ENCODE results near the gene C19orf38. TPM values are rescaled to one million over a fixed set of nuclear protein-coding genes. Genes with fewer than 3 reads are reported as not detected.

Gene C19orf38
- total RNA-seq, 2 donors from 2014 or later: 2.4 to 3.5 TPM

DNA sequence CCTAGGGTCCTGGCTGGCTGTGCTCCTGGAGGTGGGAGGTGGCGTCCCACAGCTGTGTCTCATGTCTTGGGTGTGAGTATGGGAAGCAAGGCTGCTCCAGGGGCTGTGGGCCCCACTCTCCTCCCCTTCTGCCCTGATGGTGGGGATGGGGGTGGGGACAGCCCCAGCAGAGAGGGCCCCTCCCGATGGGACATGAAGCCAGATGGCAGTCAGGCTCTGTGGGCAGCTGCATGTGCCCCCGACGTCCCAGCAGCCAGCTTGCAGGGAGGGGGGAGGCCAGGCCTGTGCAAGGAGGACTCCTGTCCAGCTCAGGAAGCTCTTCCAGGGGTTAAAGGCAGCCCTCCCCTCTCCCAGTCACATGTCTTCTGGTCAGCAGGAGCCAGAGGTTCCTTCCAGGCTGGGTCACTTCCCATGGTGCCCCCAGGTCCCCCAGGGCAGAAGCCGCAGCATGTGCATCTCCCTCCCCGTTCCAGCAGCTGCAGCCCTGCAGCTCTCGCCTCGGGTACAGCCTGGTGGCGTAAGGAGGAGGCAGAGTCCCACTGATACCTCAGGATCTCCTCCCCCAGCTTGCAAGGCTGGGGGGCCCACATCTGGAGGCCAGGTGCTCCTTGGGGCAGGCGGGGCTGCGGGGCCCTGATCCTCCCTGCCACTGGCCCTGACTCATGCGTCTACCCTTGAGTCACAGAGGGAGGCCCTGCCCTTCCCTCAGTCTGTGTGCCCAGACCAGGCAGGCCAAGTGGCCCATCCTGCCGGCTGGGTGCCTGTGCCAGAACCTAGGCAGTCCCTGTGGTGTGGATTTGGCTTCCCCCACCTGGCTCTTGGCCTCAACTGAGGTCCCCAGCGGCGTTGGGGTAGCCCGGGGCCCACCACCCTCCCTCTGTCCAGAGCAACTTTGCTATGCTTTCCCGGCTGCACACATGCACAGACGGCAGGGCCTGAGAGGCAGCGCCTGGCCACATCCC lies 67.2 kb downstream of the C19orf38 start:
- TF ChIP-seq, protein P1, sequence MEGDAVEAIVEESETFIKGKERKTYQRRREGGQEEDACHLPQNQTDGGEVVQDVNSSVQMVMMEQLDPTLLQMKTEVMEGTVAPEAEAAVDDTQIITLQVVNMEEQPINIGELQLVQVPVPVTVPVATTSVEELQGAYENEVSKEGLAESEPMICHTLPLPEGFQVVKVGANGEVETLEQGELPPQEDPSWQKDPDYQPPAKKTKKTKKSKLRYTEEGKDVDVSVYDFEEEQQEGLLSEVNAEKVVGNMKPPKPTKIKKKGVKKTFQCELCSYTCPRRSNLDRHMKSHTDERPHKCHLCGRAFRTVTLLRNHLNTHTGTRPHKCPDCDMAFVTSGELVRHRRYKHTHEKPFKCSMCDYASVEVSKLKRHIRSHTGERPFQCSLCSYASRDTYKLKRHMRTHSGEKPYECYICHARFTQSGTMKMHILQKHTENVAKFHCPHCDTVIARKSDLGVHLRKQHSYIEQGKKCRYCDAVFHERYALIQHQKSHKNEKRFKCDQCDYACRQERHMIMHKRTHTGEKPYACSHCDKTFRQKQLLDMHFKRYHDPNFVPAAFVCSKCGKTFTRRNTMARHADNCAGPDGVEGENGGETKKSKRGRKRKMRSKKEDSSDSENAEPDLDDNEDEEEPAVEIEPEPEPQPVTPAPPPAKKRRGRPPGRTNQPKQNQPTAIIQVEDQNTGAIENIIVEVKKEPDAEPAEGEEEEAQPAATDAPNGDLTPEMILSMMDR (IDR thresholded peaks at IDR 0.05): no peak
- no peaks in the 10 kb centered on the region for H3K27me3 ChIP-seq (replicated peaks; ENCODE audit: insufficient read depth)
- no peaks in the 10 kb centered on the region for H3K4me1 ChIP-seq (ENCODE audit: control insufficient read depth in 1 of 2, low read depth in 2 of 2)
- ATAC-seq (ENCODE audit: insufficient number of reproducible peaks, low FRiP score, low read depth) (no peak), DNase-seq (ENCODE audit: low spot score) (no peak)
- H3K4me3 ChIP-seq: no peak overlapping the region
- no peak overlapping the region for H3K27ac ChIP-seq
- peaks cover 44% of the 10 kb centered on the region for H3K36me3 ChIP-seq
- H3K9me3 ChIP-seq: no peaks in the 10 kb centered on the region

DNA sequence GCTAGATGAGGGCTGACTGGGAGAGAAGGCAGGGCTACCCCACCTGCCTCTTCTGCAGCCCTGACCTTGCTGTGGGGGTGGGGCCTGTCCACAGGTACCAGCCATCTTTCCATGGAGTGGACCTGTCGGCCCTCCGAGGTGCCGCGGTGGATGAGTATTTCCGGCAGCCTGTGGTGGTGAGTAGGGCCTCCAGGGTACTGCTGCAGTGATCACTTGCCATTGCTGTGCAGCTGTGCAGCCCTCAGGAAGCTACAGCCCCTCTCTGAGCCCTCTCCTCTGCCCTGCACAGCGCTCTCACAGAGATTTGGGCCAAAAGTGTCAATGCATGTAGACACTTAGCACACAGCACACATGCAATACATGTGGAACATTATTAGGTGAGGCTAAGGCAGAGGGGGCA lies 68.4 kb downstream of the C19orf38 start:
- no peak for DNase-seq (ENCODE audit: low spot score)
- H3K4me1 ChIP-seq (ENCODE audit: control insufficient read depth in 1 of 2, low read depth in 2 of 2): no peaks in the 10 kb centered on the region
- H3K9me3 ChIP-seq: no peaks in the 10 kb centered on the region
- TF ChIP-seq, protein P1 (IDR thresholded peaks at IDR 0.05): no peak
- no peak overlapping the region for H3K4me3 ChIP-seq
- ATAC-seq (ENCODE audit: insufficient number of reproducible peaks, low FRiP score, low read depth): no peak
- H3K36me3 ChIP-seq: peaks cover 48% of the 10 kb centered on the region
- no peak overlapping the region for H3K27ac ChIP-seq
- no peaks in the 10 kb centered on the region for H3K27me3 ChIP-seq (replicated peaks; ENCODE audit: insufficient read depth)

DNA sequence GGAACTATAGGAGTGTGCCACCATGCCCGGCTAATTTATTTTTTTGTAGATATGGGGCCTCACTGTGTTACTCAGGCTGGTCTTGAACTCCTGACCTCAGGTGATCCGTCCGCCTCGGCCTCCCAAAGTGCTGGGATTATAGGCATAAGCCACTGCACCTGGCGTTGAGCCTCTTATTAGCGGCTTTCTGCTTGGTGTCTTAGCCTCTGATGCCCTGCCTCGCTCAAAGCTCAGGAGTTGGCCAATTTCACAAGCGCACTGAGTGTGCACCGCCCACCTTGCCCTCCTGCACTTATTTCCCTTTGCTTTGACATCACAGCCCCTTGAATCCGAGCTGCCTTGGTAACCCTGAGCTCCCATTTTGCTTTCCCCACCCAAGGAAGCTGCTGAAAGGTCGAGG lies 70.1 kb downstream of the C19orf38 start:
- Histone ChIP-seq H3K36me3 (peaks cover 42% of the 10 kb centered on the region), H3K27ac (no peak overlapping the region), H3K9me3 (no peaks in the 10 kb centered on the region), H3K4me3 (no peak overlapping the region), H3K27me3 (replicated peaks; ENCODE audit: insufficient read depth) (no peaks in the 10 kb centered on the region), H3K4me1 (ENCODE audit: control insufficient read depth in 1 of 2, low read depth in 2 of 2) (no peaks in the 10 kb centered on the region)
- TF ChIP-seq, protein P1 (IDR thresholded peaks at IDR 0.05): no peak
- DNase-seq (ENCODE audit: low spot score): no peak
- no peak for ATAC-seq (ENCODE audit: insufficient number of reproducible peaks, low FRiP score, low read depth)

Other genes starting within 250 kb of the C19orf38 start
- gene SLC44A2, start 222.9 kb upstream of the C19orf38 start, total RNA-seq: 100 to 1,000 TPM; 105 to 748 TPM
- gene ILF3, start 194.1 kb upstream of the C19orf38 start, total RNA-seq: 100 to 1,000 TPM; 114 to 196 TPM
- 10 to 100 TPM; 23.9 to 41.3 TPM for gene QTRT1, start 147.0 kb upstream of the C19orf38 start, total RNA-seq
- 100 to 1,000 TPM; 153 to 195 TPM for gene DNM2, start 130.3 kb upstream of the C19orf38 start, total RNA-seq
- 10 to 100 TPM; 19.4 to 22.4 TPM for gene TMED1, start 12.2 kb upstream of the C19orf38 start, total RNA-seq
- 10 to 100 TPM; 18.5 to 21.2 TPM for gene CARM1, start 23.1 kb downstream of the C19orf38 start, total RNA-seq
- 10 to 100 TPM; 51.2 to 79.6 TPM for gene YIPF2, start 80.2 kb downstream of the C19orf38 start, total RNA-seq
- 10 to 100 TPM; 33.3 to 34.8 TPM for gene TIMM29, start 80.4 kb downstream of the C19orf38 start, total RNA-seq
- 10 to 100 TPM; 63.8 to 85.9 TPM for gene SMARCA4, start 112.6 kb downstream of the C19orf38 start, total RNA-seq
- gene LDLR, start 241.0 kb downstream of the C19orf38 start, total RNA-seq: 100 to 1,000 TPM in 1 of 2 donors, 10 to 100 TPM in 1; 39.8 to 108 TPM